Activated gamma-delta T cell treated with Interleukin-2 at 50 U/mL for 16 hours (primary cell): ENCODE measurements around the gene YJEFN3.

ENCODE experiments used
- DNase-seq: peaks from one replicate; pipeline ENCODE4 v3.0.0-alpha.2; 2020

YJEFN3 gene

DNA sequence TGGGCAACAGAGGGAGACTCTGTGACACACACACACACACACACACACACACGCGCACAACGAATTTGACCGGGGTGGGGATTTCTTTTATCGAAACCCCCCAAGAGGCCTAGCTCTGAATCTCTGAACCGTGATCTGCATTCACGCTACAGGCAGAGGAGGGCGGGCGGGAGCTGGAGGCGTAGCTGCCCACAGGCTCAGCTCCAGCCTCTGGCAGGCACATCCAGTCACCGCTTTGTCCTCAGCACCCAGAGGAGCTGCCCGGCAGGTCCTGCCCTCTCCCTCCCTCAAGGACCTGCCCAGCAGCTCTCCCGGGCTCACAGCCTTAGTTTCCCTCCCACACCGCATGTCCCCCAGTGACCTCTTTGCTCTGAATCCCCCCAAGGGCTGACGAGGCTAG lies 29.3 kb downstream of the YJEFN3 start:
- no peak for DNase-seq

DNA sequence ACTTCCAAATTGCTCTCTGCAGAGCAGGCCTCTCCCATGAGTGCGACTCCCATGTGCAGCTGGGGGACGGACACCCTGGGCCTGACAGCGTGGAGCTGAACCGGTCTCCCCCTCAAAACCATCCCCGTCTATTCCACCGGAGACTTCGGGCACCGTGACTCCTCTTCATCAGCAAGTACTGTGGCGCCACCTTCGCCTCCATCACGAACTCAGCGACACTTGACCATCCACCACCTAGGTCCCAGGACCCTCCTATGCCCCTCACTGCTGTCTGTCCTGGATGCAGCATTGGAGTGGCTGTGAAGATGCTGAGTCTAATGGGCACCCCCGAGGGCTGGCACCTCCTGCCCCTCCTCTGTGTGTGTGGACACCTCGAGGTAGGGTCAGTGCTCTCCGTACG lies 29.9 kb downstream of the YJEFN3 start:
- DNase-seq, result no peak

DNA sequence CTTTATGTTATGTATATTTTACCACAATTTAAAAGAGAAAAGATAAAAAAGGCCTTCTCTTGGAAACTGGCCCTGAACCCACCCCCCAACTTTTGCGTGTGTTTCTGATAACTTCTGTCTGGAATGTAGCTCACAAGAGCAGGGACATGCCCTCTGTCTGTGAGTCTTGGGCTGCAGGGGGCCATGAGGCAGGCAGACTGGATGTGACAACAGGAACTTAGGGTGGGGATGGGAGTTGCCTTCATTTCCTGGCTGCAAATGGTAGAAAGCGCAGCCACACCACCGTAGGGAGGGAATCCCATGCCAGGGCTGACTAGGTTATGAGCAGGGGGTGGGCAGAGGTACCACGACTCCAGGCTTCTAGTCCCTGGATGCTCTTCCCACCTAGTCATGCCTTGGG lies 31.2 kb downstream of the YJEFN3 start:
- DNase-seq, result no peak

DNA sequence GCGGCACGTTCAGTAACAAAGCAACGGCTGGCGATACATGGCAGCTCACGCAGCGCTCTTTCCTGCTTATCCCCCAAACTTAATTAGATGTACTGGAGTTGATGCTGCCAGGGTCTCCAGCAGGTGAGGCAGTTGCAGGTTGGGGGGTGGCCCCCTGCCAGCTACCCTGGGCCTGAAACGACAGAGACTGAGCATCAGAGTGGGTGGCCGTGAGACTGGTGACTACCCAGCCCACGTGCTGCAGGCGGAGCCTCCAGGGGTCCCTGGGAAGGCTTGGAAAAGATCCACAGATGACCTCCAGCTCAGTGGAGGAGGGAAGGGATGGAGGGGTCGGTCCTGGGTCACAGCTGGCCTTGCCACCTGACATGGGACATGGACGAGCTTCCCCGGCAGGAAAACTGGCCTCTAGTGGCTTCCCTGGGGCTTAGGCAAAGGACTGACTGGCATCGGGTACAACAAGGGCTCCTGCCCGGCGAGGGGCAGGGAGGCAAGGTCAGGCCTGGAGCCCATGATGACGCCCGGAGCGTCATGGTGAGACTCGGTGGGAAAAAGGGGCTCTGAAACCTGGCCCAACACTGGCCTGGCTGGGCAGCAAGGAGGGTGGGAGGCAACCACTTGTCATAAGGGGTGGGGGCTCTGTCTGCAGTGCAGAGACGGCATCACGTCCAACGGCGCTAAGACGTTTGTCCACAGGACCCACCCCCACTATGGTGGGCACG lies 33.4 kb downstream of the YJEFN3 start:
- DNase-seq, result no peak

DNA sequence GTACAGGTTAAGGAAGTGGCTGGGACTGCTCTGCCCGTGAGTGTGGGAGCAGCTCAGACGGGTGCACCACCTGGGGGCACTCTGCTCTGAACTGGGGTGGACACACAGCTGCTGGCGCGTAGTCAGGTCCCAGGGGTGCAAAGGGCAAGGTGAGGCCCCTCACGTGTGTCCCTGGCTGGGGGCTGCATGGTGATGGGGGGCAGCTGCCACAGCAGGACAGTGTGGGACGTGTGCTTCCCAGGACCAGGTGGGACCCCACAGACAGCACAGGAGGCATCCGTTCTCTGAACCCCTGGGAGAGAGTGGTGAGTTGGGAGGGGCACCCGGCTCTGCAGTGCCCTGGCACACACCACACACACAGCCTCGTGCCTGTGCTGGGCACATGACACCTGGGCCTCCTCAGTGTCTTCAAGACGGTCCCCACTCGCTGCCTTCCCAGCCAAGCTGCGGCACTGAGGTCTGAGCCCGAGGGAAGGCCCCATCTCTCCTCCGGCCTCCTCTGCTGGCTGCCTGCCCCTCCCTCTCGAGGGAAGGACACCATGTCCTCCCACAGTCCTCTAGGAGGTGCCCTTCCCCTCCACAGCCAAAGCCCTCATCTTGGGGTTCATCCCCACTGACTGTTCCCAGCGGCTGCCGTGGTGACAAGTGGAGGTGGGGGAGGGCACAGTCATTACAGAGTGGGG lies 34.1 kb downstream of the YJEFN3 start:
- peak; percentile 27 for DNase-seq

DNA sequence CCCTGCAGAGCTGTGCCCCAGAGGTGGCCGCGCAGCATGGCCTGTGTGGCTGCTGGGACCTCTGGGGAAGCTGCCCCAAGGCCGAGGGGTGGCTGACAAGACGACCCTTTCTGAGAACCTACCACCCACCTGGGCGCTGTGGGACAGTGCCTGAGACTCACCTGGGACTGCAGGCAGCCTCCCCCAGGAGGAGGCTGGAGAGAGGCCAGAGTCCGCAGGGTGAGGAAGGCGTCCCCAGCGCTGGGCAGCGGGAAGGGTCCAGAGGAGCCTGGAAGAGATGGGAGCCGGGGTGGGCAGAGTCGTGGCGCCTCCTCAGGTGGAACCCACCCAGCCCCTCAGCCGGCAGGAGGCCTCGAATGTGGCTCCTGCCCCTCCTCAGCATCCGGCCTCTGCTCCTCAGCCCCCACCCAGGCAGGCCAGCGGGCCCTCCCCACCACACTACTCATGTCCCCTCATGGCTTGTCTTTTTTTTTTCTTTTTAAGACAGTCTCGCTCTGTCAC lies 34.7 kb downstream of the YJEFN3 start:
- DNase-seq, result no peak

DNA sequence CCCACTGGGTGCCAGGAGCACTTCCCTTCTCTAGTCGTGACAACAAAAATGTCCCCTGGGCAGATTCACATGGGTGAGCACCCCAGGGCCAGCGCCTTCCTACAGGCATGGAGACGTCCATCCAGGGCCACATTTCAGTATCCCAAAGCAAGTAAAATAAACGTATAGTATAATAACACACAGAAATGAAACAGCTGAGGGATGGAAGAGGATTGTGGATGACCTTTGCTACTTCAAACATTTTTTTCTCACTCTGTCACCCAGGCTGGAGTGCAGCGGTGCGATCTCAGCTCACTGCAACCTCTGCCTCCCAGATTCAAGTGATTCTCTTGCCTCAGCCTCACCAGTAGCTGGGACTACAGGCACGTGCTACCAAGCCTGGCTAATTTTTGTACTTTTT lies 37.6 kb downstream of the YJEFN3 start:
- DNase-seq, result no peak

DNA sequence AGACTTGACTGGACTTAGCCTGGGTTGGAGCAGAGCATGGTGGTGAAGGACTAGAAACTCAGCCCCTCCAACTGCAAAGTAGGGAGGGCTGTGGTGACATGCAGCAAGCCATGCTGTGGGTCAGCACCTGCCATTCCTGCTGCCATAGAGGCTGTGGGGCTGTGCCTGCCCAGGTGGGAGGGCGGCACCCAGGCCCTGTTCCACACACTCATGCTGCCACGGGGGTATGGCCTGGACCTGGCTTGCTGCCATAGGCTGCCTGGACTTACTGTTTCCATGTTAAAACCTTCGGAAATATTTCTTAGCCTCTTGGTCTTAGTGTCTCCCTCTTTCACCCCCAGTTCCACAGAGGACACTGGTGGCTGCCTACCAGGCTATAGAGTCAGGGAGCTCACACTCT lies 38.7 kb downstream of the YJEFN3 start:
- no peak for DNase-seq

DNA sequence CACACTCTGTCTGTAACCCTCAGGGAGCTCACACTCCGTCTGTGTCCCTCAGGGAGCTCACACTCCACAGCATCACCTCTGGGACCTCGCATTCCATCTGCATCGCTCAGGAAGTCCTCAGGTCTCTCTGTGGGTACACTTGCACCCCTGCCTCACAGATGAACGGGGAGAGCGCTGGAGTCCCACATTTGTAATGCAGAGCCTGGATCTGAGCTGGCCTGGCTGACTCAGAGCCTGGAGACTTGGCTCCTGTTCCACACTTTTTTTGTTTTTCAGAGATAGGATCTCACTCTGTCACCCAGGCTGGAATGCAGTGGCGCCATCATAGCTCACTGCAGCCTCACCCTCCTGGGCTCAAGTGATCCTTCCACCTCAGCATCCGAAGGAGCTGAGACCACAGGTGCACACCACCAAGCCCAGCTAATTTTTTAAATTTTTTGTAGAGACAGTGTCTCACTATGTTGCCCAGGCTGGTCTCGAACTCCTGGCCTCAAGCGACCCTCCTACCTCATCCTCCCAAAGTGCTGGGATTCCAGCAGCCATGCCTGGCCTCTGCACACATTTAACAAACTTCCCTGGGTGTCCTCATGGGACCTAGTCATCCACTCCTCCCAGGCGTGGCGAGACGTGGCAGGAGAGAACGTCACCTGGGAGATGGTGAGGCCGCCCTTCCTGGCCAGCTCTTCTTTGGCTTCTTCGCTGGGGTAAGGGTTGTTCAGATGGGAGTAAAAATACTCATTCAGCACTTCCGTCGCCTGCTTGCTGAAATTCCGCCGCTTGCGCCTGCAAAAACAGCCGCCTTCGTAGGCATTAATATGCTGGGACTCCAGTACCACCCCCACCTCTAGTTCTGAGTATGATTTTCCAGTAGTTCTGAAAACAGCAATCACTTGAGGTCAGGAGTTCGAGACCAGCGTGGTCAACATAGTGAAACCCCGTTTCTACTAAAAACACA lies 40.4 kb downstream of the YJEFN3 start:
- no peak for DNase-seq

DNA sequence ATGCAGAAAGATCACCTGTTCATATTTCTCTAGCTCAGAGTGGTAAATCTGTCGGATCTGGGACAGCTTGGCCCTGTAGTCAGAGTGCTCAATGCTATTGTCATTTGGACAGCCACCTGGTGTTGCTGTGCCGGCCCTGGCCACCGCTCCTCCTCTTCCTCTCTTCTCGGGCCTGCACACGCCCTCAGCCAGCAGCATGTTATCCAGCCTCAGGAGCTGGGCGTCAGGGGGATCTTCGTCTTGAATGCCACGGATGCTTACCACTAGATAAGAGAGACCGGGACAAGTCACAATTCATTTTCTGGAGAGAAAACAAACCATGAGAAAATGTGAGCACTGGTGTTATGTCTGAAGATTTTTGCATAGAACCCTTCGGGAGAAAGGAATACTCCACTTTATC lies 41.9 kb downstream of the YJEFN3 start:
- no peak for DNase-seq

DNA sequence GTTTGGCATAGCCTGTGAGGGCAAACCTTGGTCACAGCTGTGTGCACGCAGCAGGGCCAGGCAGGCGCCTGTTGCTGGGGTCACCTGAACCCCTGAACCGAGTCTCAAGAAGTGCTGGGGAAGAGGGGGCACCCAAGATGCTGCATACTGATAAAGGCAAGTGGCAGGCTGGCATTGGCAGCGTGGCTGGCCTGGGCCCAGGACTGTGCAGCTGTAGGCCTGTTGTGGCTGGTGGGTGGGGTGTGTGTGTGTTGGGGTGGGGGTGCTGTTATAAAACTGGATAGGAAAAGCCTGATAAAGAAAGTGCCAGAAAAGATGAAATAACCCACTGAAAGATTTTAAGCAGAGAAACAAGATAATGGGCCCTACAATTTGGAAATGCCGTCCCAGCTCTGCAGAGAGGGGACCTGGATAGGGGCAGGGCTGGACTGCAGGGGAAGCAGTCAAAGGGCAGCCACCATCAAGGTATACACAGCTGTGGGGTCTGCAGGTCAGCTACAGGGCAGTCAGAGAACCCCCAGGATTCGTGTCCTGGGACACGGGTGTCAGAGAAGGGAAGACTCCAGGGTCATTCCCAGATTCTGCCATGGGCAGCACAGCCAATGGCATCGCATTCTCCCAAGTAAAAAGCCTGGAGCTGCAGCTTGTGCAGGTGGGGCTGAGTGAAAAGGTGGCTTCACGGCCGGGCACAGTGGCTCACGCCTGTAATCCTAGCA lies 42.5 kb downstream of the YJEFN3 start:
- no peak for DNase-seq

DNA sequence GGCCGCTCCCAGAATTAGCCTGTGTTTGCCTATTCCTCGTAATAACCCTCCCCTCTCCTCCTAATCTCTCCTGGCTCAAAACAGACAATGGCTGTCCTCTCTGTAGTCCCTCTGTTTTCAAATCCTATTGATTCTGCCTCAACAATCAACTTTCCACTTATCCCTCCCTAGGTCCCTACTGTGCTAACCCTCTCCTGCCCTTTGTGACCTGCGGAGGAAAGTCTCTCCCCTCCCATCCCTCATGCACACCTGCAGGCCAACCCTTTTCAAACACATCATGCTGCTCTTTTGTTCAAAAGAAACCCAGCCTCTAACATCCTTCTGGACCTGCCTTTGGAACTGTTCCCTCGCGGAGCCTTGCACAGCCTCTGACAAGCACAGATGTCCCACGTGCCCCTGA lies 46.7 kb downstream of the YJEFN3 start:
- DNase-seq, result no peak

DNA sequence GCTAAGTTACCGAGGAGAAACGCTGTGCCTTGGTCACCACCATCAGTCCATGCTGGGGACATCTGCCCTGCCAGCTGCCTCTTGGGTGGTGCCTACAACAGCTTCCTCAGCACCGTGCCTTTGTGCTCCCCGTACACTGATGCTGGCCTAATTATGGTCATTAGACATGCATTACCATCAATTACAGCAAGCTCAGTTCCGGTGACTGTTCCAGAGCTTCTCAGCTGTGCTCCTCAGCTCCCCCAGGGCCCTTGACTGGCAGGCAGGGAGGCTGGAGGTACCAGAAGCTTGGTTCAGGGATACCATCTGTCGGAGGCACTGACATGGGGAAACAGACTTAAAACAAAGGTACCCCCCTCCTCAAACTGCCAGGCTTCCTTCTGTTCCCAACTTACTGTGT lies 49.5 kb downstream of the YJEFN3 start:
- DNase-seq, result no peak

DNA sequence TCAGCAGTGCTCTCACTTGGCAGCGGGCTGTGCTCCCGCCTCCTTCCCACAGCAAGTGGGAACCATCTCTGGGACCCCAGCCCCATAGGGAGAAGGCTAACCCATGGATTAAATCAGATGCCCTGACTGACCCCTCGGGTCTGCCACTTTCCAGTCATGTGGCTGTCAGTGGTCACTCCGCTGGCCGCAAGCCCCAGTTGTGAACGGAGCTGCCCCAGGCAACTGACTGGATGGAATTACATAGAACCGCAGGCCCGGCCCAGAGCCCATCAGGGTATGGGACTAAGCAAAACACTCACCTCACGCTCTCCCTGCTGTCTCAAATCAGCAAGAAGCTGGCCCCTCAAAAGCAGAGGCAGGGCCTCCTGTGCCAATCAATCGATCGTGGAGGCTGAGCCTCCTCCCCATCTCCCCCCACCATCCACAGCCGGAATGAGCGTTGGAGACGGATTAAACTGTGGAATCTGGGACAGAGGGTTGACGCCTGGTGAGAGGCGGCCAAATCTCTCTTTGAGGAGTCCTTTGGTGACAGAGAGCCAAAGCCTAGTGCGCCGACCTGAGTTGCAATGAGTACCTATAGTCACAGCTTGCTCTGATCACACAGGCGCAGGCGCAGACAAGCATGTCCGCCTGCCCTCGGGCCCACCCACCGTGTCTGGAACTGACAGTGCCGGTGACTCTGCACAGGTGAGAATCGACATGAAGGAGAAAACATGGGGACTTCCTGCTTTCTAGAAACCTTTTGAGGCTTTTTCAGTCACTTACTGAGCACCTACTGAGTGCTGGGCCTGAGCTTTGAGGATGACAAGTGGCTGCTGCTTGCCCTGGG lies 51.0 kb downstream of the YJEFN3 start:
- no peak for DNase-seq

DNA sequence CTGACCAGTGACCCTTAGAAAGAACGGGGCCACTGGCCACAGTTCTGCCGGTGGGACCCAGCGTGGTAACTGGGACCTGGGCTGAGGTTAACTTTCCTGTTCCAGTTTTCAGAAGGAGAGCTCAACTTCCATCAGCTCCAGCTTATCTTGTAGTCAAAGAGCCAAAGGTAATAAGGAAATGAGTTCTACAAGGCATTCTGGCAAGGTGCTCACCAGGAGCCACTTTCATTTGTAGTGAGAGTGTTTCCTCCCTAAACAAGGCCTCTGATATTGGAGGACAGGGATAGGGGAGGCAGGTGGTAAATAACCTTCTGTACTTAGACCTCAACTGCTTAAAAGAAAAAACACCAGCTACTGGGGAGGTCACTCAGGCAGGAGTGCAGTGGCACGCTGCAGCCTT lies 51.7 kb downstream of the YJEFN3 start:
- no peak for DNase-seq

DNA sequence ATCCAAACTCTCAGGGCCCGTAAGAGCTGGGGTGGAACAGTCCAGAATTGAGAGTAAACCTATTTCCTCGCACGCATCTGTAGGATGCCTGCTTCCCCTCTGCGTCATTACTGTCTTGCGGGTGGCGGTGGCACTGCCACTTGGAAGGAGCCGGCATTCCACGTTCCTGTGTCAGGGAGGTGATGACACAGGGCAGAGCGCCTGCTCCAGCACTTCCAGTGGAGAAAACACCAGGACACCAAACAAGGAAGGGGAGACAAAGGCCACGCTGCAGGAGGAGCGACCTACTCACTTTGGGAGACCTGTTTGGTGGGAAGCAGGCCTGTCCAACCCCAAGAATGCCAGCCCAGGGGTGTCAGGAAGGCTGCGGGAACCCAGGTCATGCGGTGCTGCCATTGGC lies 52.7 kb downstream of the YJEFN3 start:
- DNase-seq, result no peak

DNA sequence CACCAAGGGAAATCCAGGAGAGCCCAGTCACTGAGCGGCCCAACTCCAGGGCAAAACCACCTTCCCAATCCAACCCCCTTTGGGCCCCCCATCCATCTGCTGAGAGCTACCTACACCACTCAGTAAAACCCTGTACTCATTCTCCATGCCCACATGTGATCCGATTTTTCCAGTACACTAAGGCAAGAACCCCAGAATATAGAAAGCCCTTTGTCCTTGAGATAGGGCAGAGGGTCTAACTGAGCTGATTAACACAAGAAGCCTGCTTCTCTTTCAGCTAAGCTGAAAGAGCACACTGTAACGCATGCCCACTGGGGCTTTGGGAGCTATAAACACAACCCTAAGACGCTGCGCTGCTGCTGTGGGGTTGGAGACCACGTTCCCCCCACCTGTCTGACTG lies 53.8 kb downstream of the YJEFN3 start:
- no peak for DNase-seq

DNA sequence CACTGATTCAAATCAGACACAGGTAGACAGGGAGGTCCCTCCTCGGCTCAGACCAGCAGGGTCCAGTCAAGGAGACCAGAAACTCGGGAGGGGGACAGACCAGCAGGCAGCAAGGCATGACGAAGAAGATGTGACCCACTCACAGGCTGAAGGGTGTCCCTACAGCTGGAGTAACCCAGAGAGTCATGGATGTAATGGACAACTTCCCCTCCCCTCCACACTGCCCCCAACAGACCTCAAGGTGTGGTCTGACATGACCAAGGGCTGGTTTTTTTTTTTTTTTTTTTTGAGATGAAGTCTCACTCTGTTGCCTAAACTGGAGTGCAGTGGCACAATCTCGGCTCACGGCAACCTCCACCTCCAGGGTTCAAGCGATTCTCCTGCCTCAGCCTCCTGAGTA lies 55.6 kb downstream of the YJEFN3 start:
- DNase-seq, result no peak
